GM23338 (cell line): Measurements from ENCODE around the gene FAF1. TPM values are rescaled to one million over a fixed set of nuclear protein-coding genes. Genes with fewer than 3 reads are reported as not detected.

Experiments
- ATAC-seq: fragments of 200-7000 bp; cut with Tn5 transposase; 3 replicates; pipeline ENCODE4 v1.9.1; 2020
- DNase-seq: peaks from one replicate; pipeline ENCODE4 v3.0.0-alpha.2; 2015; ENCODE audit warnings: low spot score
- H2AFZ ChIP-seq: fragments of 200-600 bp; sonication (generic); 2 replicates; pipeline ENCODE4 v1.8.0; 2016; ENCODE audit warnings: antibody characterized with exemption, mild to moderate bottlenecking, moderate library complexity
- H3F3A ChIP-seq: fragments of 200-600 bp; sonication (generic); replicated peaks from 2 replicates; pipeline ENCODE4 v1.8.0; 2017; ENCODE audit warnings: antibody characterized with exemption, mixed run types, low read depth
- H3K27ac ChIP-seq: fragments of 200-600 bp; sonication (generic); 2 replicates; pipeline ENCODE4 v1.6.1; 2016; ENCODE audit warnings: low read depth
- H3K27me3 ChIP-seq: fragments of 200-600 bp; sonication (generic); 2 replicates; pipeline ENCODE4 v1.8.0; 2016; ENCODE audit warnings: mild to moderate bottlenecking, mixed run types, moderate library complexity; ENCODE audit not compliant: insufficient read depth
- H3K36me3 ChIP-seq: fragments of 200-600 bp; sonication (generic); 2 replicates; pipeline ENCODE4 v1.8.0; 2016; ENCODE audit warnings: mild to moderate bottlenecking; ENCODE audit not compliant: insufficient read depth
- H3K4me1 ChIP-seq: fragments of 200-600 bp; sonication (generic); 2 replicates; pipeline ENCODE4 v1.8.0; 2016; ENCODE audit warnings: mild to moderate bottlenecking, moderate library complexity; ENCODE audit not compliant: insufficient read depth
- H3K4me2 ChIP-seq: fragments of 200-600 bp; sonication (generic); 2 replicates; pipeline ENCODE4 v1.7.1; 2017; ENCODE audit warnings: mixed run types
- H3K4me3 ChIP-seq: fragments of 200-600 bp; sonication (generic); 2 replicates; pipeline ENCODE4 v1.6.1; 2016; ENCODE audit warnings: mixed run types
- H3K79me2 ChIP-seq: fragments of 200-600 bp; sonication (generic); replicated peaks from 2 replicates; pipeline ENCODE4 v1.8.0; 2017; ENCODE audit warnings: mild to moderate bottlenecking; ENCODE audit not compliant: insufficient read depth
- H3K9me2 ChIP-seq: fragments of 200-600 bp; sonication (generic); 2 replicates; pipeline ENCODE4 v1.8.0; 2017; ENCODE audit not compliant: insufficient read depth
- H4K20me1 ChIP-seq: fragments of 200-600 bp; sonication (generic); replicated peaks from 2 replicates; pipeline ENCODE4 v1.8.0; 2017; ENCODE audit warnings: mild to moderate bottlenecking; ENCODE audit not compliant: insufficient read depth
- H3K27ac Mint-ChIP-seq: 2 replicates; pipeline ENCODE4 v1.8.0; 2020; ENCODE audit warnings: inconsistent platforms, mild to moderate bottlenecking, moderate library complexity, mixed read lengths
- H3K27me3 Mint-ChIP-seq: 3 replicates; pipeline ENCODE4 v1.8.0; 2022; ENCODE audit warnings: low read depth, mild to moderate bottlenecking, moderate library complexity, mixed read lengths, inconsistent platforms; ENCODE audit not compliant: insufficient read depth, poor library complexity
- H3K36me3 Mint-ChIP-seq: 3 replicates; pipeline ENCODE4 v1.8.0; 2021; ENCODE audit warnings: low read depth, mild to moderate bottlenecking, inconsistent platforms, moderate library complexity, mixed read lengths
- H3K4me1 Mint-ChIP-seq: 3 replicates; pipeline ENCODE4 v1.8.0; 2020; ENCODE audit warnings: mild to moderate bottlenecking, inconsistent platforms, mixed read lengths
- H3K4me3 Mint-ChIP-seq: 3 replicates; pipeline ENCODE4 v1.8.0; 2021; ENCODE audit warnings: moderate library complexity, mild to moderate bottlenecking, inconsistent platforms, mixed read lengths
- H3K9me3 Mint-ChIP-seq: 3 replicates; pipeline ENCODE4 v1.8.0; 2020; ENCODE audit warnings: moderate library complexity, mild to moderate bottlenecking, inconsistent platforms, mixed read lengths
- CREB1 ChIP-seq: fragments of 250-450 bp; sonication (Bioruptor Pico); IDR thresholded peaks from 2 replicates; pipeline ENCODE4 v1.5.0; 2020; ENCODE audit warnings: low read depth, mild to moderate bottlenecking, moderate library complexity
- EZH2 ChIP-seq: fragments of 200-600 bp; sonication (generic); IDR thresholded peaks from one replicate; pipeline ENCODE4 v1.8.0; 2017; ENCODE audit warnings: antibody characterized with exemption, mild to moderate bottlenecking, low read depth; ENCODE audit not compliant: unreplicated experiment
- EZH2phosphoT487 ChIP-seq: fragments of 200-600 bp; sonication (generic); IDR thresholded peaks from one replicate; pipeline ENCODE4 v1.8.1; 2018; ENCODE audit warnings: antibody characterized with exemption; ENCODE audit not compliant: unreplicated experiment
- JUNB ChIP-seq: IDR thresholded peaks from one replicate; pipeline ENCODE4 v1.6.1; 2016; ENCODE audit warnings: antibody characterized with exemption; ENCODE audit not compliant: unreplicated experiment
- NANOG ChIP-seq: IDR thresholded peaks from 2 replicates; pipeline ENCODE4 v1.6.1; 2016; ENCODE audit warnings: antibody characterized with exemption, borderline replicate concordance
- POLR2AphosphoS5 ChIP-seq: IDR thresholded peaks from 2 replicates; pipeline ENCODE4 v1.6.1; 2016; ENCODE audit warnings: antibody characterized with exemption, low read depth
- STAT1 ChIP-seq: IDR thresholded peaks from one replicate; pipeline ENCODE4 v1.6.1; 2016; ENCODE audit warnings: antibody characterized with exemption; ENCODE audit not compliant: unreplicated experiment
- ZNF114 ChIP-seq: fragments of 250-450 bp; sonication (Bioruptor Pico); IDR thresholded peaks from 2 replicates; pipeline ENCODE4 v1.5.0; 2020; ENCODE audit warnings: mild to moderate bottlenecking, moderate library complexity
- ZNF331 ChIP-seq: fragments of 250-450 bp; sonication (Bioruptor Pico); IDR thresholded peaks from 2 replicates; pipeline ENCODE4 v1.5.0; 2020; ENCODE audit warnings: low read depth, mild to moderate bottlenecking, moderate library complexity
- polyA plus RNA-seq: library from polyadenylated mRNA; unstranded; fragments of >200 nt; fragmentation: Nextera tagmentation; extraction: Ambion mirVana; gene quantifications from 2 replicates; pipeline ENCODE4 v1.2.1, GENCODE V29; 2016
- total RNA-seq: library from RNA; depleted of rRNA; stranded (reverse); fragments of >200 nt; shearing (Covaris generic); gene quantifications from 2 replicates; pipeline ENCODE4 v1.2.3, GENCODE V29; 2014
- TF ChIP-seq, protein P1 (sequence below), 2 experiments: fragments of 200-600 bp in 1 of 2; sonication (generic) in 1 of 2; conservative IDR thresholded peaks; 2 replicates each; pipeline versions ENCODE4 v1.5.1 to v1.6.1; 2016 to 2017; ENCODE audit warnings: antibody characterized with exemption in 2 of 2, low read depth in 2 of 2, mild to moderate bottlenecking in 2 of 2, moderate library complexity in 1 of 2
- TF ChIP-seq, protein P2 (sequence below): IDR thresholded peaks from one replicate; pipeline ENCODE4 v1.6.1; 2018; ENCODE audit warnings: antibody characterized with exemption; ENCODE audit not compliant: unreplicated experiment
- TF ChIP-seq, protein P3 (sequence below): fragments of 250-450 bp; sonication (Bioruptor Pico); IDR thresholded peaks from 2 replicates; pipeline ENCODE4 v1.5.0; 2020; ENCODE audit warnings: mild to moderate bottlenecking, moderate library complexity
- TF ChIP-seq, protein P4 (sequence below): IDR thresholded peaks from 2 replicates; pipeline ENCODE4 v1.6.1; 2016; ENCODE audit warnings: antibody characterized with exemption

FAF1 gene
- total and polyA plus RNA-seq, 2 experiments from 2014 or later, result 24.1 to 53.2 TPM

DNA sequence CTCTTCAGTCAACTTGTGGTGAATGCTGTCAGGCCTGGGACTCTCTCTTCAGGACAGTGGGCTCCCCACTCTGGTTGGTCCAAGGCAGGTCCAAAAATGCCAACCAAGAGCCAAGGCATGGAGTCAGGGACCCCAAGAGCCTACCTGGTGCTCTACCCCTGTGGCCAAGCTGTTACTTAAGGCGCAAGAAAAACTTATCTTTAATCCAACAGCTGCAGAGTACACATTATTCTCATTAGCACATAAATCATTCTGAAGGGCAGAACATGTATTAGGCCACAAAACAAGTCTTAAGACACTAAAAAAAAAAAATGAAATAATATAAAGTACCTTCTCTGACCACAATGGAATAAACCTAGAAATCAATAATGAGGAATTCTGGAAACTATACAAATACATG lies 65.7 kb downstream of the FAF1 start:
- H3K27me3 Mint-ChIP-seq, result peaks cover 2% of the 10 kb centered on the region
- H3K9me3 Mint-ChIP-seq, result peaks cover 37% of the 10 kb centered on the region
- DNase-seq (no peak), ATAC-seq (no peak)
- peaks cover 39% of the 10 kb centered on the region for H3K36me3 Mint-ChIP-seq
- Histone ChIP-seq H3K4me2 (no peak overlapping the region), H3K27me3 (no peaks in the 10 kb centered on the region), H3K36me3 (peaks cover 6% of the 10 kb centered on the region; the same call in 1 of the 2 replicates), H4K20me1 (peaks cover 3% of the 10 kb centered on the region; the same call in 1 of the 2 replicates), H3K79me2 (peaks cover 62% of the 10 kb centered on the region), H3K9me2 (no peaks in the 10 kb centered on the region), H3K4me3 (no peak overlapping the region), H3K4me1 (no peaks in the 10 kb centered on the region), H2AFZ (no peak overlapping the region), H3F3A (no peaks in the 10 kb centered on the region), H3K27ac (no peak overlapping the region)
- no peaks in the 10 kb centered on the region for H3K4me1 Mint-ChIP-seq
- no peak overlapping the region for H3K4me3 Mint-ChIP-seq
- H3K27ac Mint-ChIP-seq, result no peak overlapping the region
- TF ChIP-seq STAT1 (no peak), ZNF331 (CRISPR knock-in tag) (no peak), EZH2 (no peak), CREB1 (CRISPR knock-in tag) (no peak), EZH2phosphoT487 (no peak), JUNB (no peak), ZNF114 (no peak), NANOG (no peak), POLR2AphosphoS5 (no peak)
- TF ChIP-seq, protein P1, sequence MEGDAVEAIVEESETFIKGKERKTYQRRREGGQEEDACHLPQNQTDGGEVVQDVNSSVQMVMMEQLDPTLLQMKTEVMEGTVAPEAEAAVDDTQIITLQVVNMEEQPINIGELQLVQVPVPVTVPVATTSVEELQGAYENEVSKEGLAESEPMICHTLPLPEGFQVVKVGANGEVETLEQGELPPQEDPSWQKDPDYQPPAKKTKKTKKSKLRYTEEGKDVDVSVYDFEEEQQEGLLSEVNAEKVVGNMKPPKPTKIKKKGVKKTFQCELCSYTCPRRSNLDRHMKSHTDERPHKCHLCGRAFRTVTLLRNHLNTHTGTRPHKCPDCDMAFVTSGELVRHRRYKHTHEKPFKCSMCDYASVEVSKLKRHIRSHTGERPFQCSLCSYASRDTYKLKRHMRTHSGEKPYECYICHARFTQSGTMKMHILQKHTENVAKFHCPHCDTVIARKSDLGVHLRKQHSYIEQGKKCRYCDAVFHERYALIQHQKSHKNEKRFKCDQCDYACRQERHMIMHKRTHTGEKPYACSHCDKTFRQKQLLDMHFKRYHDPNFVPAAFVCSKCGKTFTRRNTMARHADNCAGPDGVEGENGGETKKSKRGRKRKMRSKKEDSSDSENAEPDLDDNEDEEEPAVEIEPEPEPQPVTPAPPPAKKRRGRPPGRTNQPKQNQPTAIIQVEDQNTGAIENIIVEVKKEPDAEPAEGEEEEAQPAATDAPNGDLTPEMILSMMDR (conservative IDR thresholded peaks at IDR 0.05; ENCODE audit: low read depth in 2 of 2), result no peak
- TF ChIP-seq, protein P2, sequence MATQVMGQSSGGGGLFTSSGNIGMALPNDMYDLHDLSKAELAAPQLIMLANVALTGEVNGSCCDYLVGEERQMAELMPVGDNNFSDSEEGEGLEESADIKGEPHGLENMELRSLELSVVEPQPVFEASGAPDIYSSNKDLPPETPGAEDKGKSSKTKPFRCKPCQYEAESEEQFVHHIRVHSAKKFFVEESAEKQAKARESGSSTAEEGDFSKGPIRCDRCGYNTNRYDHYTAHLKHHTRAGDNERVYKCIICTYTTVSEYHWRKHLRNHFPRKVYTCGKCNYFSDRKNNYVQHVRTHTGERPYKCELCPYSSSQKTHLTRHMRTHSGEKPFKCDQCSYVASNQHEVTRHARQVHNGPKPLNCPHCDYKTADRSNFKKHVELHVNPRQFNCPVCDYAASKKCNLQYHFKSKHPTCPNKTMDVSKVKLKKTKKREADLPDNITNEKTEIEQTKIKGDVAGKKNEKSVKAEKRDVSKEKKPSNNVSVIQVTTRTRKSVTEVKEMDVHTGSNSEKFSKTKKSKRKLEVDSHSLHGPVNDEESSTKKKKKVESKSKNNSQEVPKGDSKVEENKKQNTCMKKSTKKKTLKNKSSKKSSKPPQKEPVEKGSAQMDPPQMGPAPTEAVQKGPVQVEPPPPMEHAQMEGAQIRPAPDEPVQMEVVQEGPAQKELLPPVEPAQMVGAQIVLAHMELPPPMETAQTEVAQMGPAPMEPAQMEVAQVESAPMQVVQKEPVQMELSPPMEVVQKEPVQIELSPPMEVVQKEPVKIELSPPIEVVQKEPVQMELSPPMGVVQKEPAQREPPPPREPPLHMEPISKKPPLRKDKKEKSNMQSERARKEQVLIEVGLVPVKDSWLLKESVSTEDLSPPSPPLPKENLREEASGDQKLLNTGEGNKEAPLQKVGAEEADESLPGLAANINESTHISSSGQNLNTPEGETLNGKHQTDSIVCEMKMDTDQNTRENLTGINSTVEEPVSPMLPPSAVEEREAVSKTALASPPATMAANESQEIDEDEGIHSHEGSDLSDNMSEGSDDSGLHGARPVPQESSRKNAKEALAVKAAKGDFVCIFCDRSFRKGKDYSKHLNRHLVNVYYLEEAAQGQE, result no peak
- TF ChIP-seq, protein P3, sequence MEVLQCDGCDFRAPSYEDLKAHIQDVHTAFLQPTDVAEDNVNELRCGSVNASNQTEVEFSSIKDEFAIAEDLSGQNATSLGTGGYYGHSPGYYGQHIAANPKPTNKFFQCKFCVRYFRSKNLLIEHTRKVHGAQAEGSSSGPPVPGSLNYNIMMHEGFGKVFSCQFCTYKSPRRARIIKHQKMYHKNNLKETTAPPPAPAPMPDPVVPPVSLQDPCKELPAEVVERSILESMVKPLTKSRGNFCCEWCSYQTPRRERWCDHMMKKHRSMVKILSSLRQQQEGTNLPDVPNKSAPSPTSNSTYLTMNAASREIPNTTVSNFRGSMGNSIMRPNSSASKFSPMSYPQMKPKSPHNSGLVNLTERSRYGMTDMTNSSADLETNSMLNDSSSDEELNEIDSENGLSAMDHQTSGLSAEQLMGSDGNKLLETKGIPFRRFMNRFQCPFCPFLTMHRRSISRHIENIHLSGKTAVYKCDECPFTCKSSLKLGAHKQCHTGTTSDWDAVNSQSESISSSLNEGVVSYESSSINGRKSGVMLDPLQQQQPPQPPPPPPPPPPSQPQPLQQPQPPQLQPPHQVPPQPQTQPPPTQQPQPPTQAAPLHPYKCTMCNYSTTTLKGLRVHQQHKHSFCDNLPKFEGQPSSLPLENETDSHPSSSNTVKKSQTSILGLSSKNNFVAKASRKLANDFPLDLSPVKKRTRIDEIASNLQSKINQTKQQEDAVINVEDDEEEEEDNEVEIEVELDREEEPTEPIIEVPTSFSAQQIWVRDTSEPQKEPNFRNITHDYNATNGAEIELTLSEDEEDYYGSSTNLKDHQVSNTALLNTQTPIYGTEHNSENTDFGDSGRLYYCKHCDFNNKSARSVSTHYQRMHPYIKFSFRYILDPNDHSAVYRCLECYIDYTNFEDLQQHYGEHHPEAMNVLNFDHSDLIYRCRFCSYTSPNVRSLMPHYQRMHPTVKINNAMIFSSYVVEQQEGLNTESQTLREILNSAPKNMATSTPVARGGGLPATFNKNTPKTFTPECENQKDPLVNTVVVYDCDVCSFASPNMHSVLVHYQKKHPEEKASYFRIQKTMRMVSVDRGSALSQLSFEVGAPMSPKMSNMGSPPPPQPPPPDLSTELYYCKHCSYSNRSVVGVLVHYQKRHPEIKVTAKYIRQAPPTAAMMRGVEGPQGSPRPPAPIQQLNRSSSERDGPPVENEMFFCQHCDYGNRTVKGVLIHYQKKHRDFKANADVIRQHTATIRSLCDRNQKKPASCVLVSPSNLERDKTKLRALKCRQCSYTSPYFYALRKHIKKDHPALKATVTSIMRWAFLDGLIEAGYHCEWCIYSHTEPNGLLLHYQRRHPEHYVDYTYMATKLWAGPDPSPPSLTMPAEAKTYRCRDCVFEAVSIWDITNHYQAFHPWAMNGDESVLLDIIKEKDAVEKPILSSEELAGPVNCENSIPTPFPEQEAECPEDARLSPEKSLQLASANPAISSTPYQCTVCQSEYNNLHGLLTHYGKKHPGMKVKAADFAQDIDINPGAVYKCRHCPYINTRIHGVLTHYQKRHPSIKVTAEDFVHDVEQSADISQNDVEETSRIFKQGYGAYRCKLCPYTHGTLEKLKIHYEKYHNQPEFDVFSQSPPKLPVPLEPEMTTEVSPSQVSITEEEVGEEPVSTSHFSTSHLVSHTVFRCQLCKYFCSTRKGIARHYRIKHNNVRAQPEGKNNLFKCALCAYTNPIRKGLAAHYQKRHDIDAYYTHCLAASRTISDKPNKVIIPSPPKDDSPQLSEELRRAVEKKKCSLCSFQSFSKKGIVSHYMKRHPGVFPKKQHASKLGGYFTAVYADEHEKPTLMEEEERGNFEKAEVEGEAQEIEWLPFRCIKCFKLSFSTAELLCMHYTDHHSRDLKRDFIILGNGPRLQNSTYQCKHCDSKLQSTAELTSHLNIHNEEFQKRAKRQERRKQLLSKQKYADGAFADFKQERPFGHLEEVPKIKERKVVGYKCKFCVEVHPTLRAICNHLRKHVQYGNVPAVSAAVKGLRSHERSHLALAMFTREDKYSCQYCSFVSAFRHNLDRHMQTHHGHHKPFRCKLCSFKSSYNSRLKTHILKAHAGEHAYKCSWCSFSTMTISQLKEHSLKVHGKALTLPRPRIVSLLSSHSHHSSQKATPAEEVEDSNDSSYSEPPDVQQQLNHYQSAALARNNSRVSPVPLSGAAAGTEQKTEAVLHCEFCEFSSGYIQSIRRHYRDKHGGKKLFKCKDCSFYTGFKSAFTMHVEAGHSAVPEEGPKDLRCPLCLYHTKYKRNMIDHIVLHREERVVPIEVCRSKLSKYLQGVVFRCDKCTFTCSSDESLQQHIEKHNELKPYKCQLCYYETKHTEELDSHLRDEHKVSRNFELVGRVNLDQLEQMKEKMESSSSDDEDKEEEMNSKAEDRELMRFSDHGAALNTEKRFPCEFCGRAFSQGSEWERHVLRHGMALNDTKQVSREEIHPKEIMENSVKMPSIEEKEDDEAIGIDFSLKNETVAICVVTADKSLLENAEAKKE, result no peak
- TF ChIP-seq, protein P4, sequence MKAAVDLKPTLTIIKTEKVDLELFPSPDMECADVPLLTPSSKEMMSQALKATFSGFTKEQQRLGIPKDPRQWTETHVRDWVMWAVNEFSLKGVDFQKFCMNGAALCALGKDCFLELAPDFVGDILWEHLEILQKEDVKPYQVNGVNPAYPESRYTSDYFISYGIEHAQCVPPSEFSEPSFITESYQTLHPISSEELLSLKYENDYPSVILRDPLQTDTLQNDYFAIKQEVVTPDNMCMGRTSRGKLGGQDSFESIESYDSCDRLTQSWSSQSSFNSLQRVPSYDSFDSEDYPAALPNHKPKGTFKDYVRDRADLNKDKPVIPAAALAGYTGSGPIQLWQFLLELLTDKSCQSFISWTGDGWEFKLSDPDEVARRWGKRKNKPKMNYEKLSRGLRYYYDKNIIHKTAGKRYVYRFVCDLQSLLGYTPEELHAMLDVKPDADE, result no peak
